OCI-LY1 (cell line): ENCODE results near the gene MYOZ3.

ENCODE experiments used
- H2AFZ ChIP-seq: fragments of 200-600 bp; sonication (generic), shearing (Covaris generic); 2 replicates; pipeline ENCODE4 v1.6.0; 2014; ENCODE audit warnings: antibody characterized with exemption, mild to moderate bottlenecking, low read length
- H3F3A ChIP-seq: fragments of 200-600 bp; sonication (generic), shearing (Covaris generic); 2 replicates; pipeline ENCODE4 v1.6.0; 2014; ENCODE audit warnings: mild to moderate bottlenecking, antibody characterized with exemption, low read length, moderate library complexity; ENCODE audit not compliant: insufficient read depth
- H3K27ac ChIP-seq: fragments of 200-600 bp; sonication (generic); 2 replicates; pipeline ENCODE4 v1.5.1; 2014; ENCODE audit warnings: low read length, mixed run types, mild to moderate bottlenecking, low read depth; ENCODE audit not compliant: poor library complexity, severe bottlenecking
- H3K27me3 ChIP-seq: fragments of 200-600 bp; sonication (generic); 2 replicates; pipeline ENCODE4 v1.6.0; 2014; ENCODE audit warnings: antibody characterized with exemption, mild to moderate bottlenecking, low read length, moderate library complexity; ENCODE audit not compliant: insufficient read depth
- H3K36me3 ChIP-seq: fragments of 200-600 bp; sonication (generic); 2 replicates; pipeline ENCODE4 v1.6.1; 2014; ENCODE audit warnings: mild to moderate bottlenecking, antibody characterized with exemption, low read length, moderate library complexity, mixed read lengths; ENCODE audit not compliant: insufficient read depth
- H3K4me1 ChIP-seq: fragments of 200-600 bp; sonication (generic); 2 replicates; pipeline ENCODE4 v1.5.1; 2014; ENCODE audit warnings: mild to moderate bottlenecking, low read length, moderate library complexity; ENCODE audit not compliant: insufficient read depth, severe bottlenecking
- H3K4me2 ChIP-seq: fragments of 200-600 bp; sonication (generic), shearing (Covaris generic); 2 replicates; pipeline ENCODE4 v1.6.1; 2014; ENCODE audit warnings: low read length
- H3K4me3 ChIP-seq: fragments of 200-600 bp; sonication (generic); 2 replicates; pipeline ENCODE4 v1.5.1; 2014; ENCODE audit warnings: low read length, low read depth, mild to moderate bottlenecking, mixed read lengths; ENCODE audit not compliant: poor library complexity, severe bottlenecking
- H3K79me2 ChIP-seq: fragments of 200-600 bp; shearing (Covaris generic); 2 replicates; pipeline ENCODE4 v1.6.1; 2016; ENCODE audit warnings: mixed run types, low read length, mixed read lengths; ENCODE audit not compliant: insufficient read depth
- H3K9ac ChIP-seq: fragments of 200-600 bp; sonication (generic), shearing (Covaris generic); 2 replicates; pipeline ENCODE4 v1.6.1; 2014; ENCODE audit warnings: mild to moderate bottlenecking, low read length, mixed read lengths
- H3K9me2 ChIP-seq: fragments of 200-600 bp; sonication (generic), shearing (Covaris generic); 2 replicates; pipeline ENCODE4 v1.6.1; 2014; ENCODE audit warnings: low read depth, mild to moderate bottlenecking, low read length, mixed read lengths
- H3K9me3 ChIP-seq: fragments of 200-600 bp; shearing (Covaris generic); 2 replicates; pipeline ENCODE4 v1.6.1; 2014; ENCODE audit warnings: low read length, mixed read lengths
- H4K20me1 ChIP-seq: fragments of 200-600 bp; sonication (generic), shearing (Covaris generic); 2 replicates; pipeline ENCODE4 v1.6.0; 2016; ENCODE audit warnings: mild to moderate bottlenecking, low read length; ENCODE audit not compliant: insufficient read depth
- CTCF ChIP-seq: fragments of 200-600 bp; sonication (generic), shearing (Covaris generic); IDR thresholded peaks from 2 replicates; pipeline ENCODE4 v1.5.1; 2017; ENCODE audit warnings: mild to moderate bottlenecking, antibody characterized with exemption, low read length, moderate library complexity, mixed read lengths
- EZH2 ChIP-seq: fragments of 200-600 bp; sonication (generic), shearing (Covaris generic); IDR thresholded peaks from 2 replicates; pipeline ENCODE4 v1.8.0; 2017; ENCODE audit warnings: borderline replicate concordance, mixed run types, mild to moderate bottlenecking, antibody characterized with exemption, low read length, moderate library complexity, mixed read lengths

The MYOZ3 gene

GRCh38 chr5:150641006-150641570 lies 20.0 kb upstream of the MYOZ3 start:
- Histone ChIP-seq H3K9me2 (no peaks in the 10 kb centered on the region), H3K27ac (no peak overlapping the region), H3F3A (no peaks in the 10 kb centered on the region), H3K4me3 (no peak overlapping the region), H3K9me3 (no peaks in the 10 kb centered on the region), H3K27me3 (0 out of 2 replicates have a peak, but pooled peaks cover 5% of the 10 kb centered on the region), H4K20me1 (no peaks in the 10 kb centered on the region), H3K79me2 (no peaks in the 10 kb centered on the region), H3K36me3 (no peaks in the 10 kb centered on the region), H2AFZ (no peak overlapping the region), H3K4me1 (no peaks in the 10 kb centered on the region), H3K9ac (no peak overlapping the region), H3K4me2 (no peak overlapping the region)
- TF ChIP-seq CTCF (no peak), EZH2 (no peak)

DNA sequence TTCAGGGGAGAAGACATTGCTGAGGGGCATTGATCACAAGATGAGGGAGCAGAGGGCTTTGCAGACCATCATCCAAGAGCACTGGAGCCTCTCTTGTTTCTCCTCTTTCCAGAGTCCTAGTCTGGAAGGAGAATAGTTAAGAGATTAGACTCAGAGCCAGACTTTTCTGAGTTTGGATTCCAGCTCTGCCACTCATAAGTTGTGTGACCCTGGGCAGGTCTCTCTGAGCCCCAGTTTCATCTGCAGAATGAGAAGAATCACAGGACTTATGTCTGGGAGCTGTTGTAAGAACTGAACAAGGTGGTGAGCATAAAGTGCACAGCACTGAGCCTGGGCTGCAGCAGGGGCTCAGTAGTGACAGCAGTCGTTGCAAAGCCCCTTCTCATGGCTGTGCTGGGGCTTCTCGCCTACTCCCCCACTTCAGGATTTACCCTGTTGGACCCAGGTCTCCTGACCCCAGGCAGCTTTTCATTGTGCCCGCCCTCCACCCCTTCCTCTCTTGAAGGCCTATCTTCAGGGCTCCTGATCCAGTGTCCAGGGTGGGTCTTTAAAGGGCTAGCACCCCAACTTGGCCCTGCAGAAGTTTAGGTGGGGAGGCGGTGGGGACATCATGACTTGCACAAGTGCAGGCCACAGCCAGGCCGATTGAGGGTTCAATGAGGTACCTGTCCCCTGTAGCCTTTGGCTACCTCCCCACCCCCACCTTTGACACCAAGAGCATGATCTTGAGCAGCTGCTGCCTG lies 19.1 kb upstream of the MYOZ3 start:
- TF ChIP-seq EZH2: no peak
- no peak for TF ChIP-seq CTCF
- Histone ChIP-seq H3F3A (no peaks in the 10 kb centered on the region), H3K27me3 (0 out of 2 replicates have a peak, but pooled peaks cover 5% of the 10 kb centered on the region), H3K27ac (no peak overlapping the region), H3K4me3 (no peak overlapping the region), H3K4me1 (no peaks in the 10 kb centered on the region), H3K9ac (no peak overlapping the region), H3K4me2 (no peak overlapping the region), H4K20me1 (no peaks in the 10 kb centered on the region), H3K9me2 (no peaks in the 10 kb centered on the region), H2AFZ (no peak overlapping the region), H3K36me3 (no peaks in the 10 kb centered on the region), H3K9me3 (no peaks in the 10 kb centered on the region), H3K79me2 (no peaks in the 10 kb centered on the region)

GRCh38 chr5:150642567-150642927 lies 18.5 kb upstream of the MYOZ3 start:
- no peaks in the 10 kb centered on the region for H3K9me2 ChIP-seq
- H2AFZ ChIP-seq: no peak overlapping the region
- no peak overlapping the region for H3K9ac ChIP-seq
- H3K4me3 ChIP-seq: no peak overlapping the region
- H3K27ac ChIP-seq: no peak overlapping the region
- no peaks in the 10 kb centered on the region for H3K36me3 ChIP-seq
- H3K4me1 ChIP-seq: no peaks in the 10 kb centered on the region
- H3K4me2 ChIP-seq: no peak overlapping the region
- TF ChIP-seq CTCF: no peak
- TF ChIP-seq EZH2: no peak
- no peaks in the 10 kb centered on the region for H3K9me3 ChIP-seq
- no peaks in the 10 kb centered on the region for H4K20me1 ChIP-seq
- H3K27me3 ChIP-seq: 0 out of 2 replicates have a peak, but pooled peaks cover 5% of the 10 kb centered on the region
- H3F3A ChIP-seq: no peaks in the 10 kb centered on the region
- H3K79me2 ChIP-seq: no peaks in the 10 kb centered on the region
